Lower leg skin (tissue), 3 donors: ENCODE measurements around the gene TNFSF11.

Experiments
- POLR2A ChIP-seq, 2 donors: fragments of 450-650 bp; IDR thresholded peaks; one replicate each; pipeline ENCODE4 v1.6.1; 2016 to 2017; ENCODE audit warnings: antibody characterized with exemption in 2 of 2, mild to moderate bottlenecking in 1 of 2, moderate library complexity in 1 of 2
- TF ChIP-seq, protein P1 (sequence below), 3 donors: fragments of 450-650 bp; IDR thresholded peaks; one replicate each; pipeline ENCODE4 v1.5.1; 2016; ENCODE audit warnings: antibody characterized with exemption in 3 of 3, mild to moderate bottlenecking in 3 of 3, moderate library complexity in 2 of 3

DNA sequence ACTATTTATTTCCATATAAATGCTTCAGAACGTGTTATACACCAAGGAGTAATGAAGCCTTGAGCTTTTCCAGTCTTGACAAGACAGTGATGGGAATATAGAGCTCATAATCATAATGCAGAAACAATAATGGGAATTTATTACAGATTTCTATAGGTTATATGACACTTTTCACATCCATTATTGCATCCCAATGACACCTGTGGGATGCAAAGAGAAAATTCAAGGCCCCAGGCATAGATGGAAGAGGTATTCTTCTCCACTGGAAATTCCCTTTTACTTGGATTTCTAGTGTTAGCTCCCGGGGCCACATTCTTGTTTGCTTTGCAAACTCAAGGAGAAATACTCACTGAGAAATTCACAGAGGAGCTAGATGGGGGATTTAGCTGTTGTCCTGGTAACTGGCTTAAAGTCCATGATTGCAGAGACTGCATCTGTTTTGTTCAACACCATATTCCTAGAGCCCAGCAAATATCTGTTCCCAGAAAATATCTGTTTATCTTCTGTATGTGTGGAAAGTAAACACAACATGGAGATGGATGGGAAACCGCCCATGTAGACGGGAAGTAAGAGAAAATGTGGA, 30.6 kb upstream of the TNFSF11 start:
- no peak for TF ChIP-seq POLR2A (IDR thresholded peaks at IDR 0.05)
- TF ChIP-seq, protein P1, sequence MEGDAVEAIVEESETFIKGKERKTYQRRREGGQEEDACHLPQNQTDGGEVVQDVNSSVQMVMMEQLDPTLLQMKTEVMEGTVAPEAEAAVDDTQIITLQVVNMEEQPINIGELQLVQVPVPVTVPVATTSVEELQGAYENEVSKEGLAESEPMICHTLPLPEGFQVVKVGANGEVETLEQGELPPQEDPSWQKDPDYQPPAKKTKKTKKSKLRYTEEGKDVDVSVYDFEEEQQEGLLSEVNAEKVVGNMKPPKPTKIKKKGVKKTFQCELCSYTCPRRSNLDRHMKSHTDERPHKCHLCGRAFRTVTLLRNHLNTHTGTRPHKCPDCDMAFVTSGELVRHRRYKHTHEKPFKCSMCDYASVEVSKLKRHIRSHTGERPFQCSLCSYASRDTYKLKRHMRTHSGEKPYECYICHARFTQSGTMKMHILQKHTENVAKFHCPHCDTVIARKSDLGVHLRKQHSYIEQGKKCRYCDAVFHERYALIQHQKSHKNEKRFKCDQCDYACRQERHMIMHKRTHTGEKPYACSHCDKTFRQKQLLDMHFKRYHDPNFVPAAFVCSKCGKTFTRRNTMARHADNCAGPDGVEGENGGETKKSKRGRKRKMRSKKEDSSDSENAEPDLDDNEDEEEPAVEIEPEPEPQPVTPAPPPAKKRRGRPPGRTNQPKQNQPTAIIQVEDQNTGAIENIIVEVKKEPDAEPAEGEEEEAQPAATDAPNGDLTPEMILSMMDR (IDR thresholded peaks at IDR 0.05): no peak
